ENCODE measurements around the gene PRMT7. TPM values are rescaled to one million over a fixed set of nuclear protein-coding genes. Genes with fewer than 3 reads are reported as not detected.
A peak's percentile ranks its signal among the peaks of the same experiment; 100 is the strongest.

The PRMT7 gene
- total RNA-seq, 4 donors from 2014 or later = 22.3 to 56.7 (median 35.8) TPM

DNA sequence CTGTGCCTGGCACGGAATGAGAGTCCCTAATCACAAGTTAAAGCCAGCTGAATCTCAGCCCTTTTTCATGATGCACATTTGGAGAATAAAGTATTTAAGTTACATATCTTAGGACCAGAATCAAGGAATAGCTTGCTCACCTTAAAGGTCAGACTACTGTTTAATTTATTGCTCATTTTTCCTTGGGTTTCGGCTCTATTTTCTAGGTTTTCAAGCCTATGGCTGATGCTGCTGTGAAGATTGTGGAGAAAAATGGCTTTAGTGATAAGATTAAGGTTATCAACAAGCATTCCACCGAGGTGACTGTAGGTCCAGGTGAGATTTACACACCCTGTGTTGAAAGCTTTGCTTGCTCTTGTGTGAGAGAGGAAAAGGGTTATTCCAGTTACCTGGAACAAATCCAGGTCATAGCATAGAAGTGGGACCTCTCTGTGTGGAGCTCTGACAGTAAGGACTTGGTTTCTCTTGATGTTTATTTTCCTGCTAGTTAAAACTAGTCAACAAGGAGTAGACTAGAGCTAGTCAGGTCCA is 18.1 kb downstream of the PRMT7 start:
- DNase-seq (ENCODE audit: low spot score) = no peak
- no peak for ATAC-seq (ENCODE audit: low FRiP score)
- TF ChIP-seq, protein P1, sequence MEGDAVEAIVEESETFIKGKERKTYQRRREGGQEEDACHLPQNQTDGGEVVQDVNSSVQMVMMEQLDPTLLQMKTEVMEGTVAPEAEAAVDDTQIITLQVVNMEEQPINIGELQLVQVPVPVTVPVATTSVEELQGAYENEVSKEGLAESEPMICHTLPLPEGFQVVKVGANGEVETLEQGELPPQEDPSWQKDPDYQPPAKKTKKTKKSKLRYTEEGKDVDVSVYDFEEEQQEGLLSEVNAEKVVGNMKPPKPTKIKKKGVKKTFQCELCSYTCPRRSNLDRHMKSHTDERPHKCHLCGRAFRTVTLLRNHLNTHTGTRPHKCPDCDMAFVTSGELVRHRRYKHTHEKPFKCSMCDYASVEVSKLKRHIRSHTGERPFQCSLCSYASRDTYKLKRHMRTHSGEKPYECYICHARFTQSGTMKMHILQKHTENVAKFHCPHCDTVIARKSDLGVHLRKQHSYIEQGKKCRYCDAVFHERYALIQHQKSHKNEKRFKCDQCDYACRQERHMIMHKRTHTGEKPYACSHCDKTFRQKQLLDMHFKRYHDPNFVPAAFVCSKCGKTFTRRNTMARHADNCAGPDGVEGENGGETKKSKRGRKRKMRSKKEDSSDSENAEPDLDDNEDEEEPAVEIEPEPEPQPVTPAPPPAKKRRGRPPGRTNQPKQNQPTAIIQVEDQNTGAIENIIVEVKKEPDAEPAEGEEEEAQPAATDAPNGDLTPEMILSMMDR (IDR thresholded peaks at IDR 0.05) = no peak

DNA sequence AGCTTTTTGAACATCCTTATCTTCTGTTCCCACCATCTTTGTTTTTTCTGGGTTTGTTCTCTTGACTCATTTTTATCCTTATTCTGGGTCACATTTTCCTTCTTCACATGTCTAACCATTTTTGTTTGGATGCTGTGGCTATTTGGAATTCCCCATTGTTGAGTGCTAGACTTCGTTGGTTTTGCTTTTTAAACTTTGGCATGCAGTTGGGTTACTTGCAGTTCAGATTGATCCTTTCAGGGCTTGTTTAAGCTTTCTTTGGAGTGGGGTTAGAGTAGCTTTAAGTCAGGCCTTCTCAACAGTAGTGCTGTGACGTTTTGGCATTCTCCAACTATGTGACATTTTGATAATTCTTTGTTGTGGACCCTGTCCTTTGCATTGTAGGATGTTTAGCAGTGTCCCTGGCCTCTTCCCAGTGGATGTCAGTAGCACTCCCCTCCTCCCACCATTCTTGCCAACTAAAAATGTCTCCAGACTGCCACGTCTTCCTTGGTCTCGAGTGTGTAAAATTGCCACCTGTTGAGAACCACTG is 21.1 kb downstream of the PRMT7 start:
- TF ChIP-seq, protein P1 (IDR thresholded peaks at IDR 0.05) = no peak
- ATAC-seq (ENCODE audit: low FRiP score) (no peak), DNase-seq (ENCODE audit: low spot score) (no peak)

DNA sequence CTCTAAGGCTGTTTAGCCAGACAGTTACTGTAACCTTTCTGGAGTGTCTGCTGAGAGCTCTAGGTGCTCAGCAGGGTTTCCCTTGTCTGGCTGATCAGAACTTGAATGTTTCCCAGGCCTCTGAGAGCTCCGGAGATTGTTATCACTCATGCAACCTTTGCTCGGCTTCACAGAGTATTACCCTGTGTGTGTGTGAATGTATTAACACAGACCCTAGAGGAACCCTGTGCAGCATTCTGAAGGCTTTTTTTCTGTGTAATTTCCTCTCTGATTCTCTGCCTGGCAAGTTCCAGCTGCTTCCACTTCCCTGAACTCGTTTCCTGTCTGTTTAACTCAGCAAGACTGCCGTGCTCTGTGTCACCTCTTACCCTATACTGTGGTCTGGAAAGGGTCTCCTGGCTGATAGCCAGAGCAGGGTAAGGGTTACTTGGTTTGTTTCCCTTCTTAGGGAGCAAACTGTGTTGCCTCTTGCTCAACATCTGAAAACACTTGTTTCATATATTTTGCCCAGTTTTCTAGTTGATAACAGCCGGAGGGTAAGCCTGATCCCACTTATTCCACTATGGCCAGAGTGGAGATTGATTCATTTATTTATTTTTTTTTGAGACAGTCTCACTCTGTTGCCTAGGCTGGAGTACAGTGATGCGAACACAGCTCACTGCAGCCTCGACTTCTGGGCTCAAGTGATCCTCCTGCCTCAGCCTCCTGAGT is 21.7 kb downstream of the PRMT7 start:
- TF ChIP-seq, protein P1 (IDR thresholded peaks at IDR 0.05) = no peak
- ATAC-seq (ENCODE audit: low FRiP score) (no peak), DNase-seq (ENCODE audit: low spot score) (no peak)

- no peak for DNase-seq (ENCODE audit: low spot score)
- TF ChIP-seq, protein P1 (IDR thresholded peaks at IDR 0.05) = no peak
- ATAC-seq (ENCODE audit: low FRiP score) = peak; percentile 72
These were observed 24.4 kb downstream of the PRMT7 start for GRCh38 chr16:68335175-68335574.

GRCh38 chr16:68338326-68339119 is 27.7 kb downstream of the PRMT7 start:
- DNase-seq (ENCODE audit: low spot score) (no peak), ATAC-seq (ENCODE audit: low FRiP score) (no peak)
- TF ChIP-seq, protein P1 (IDR thresholded peaks at IDR 0.05) = no peak

GRCh38 chr16:68339214-68339613 is 28.4 kb downstream of the PRMT7 start:
- ATAC-seq (ENCODE audit: low FRiP score) = no peak
- TF ChIP-seq, protein P1 (IDR thresholded peaks at IDR 0.05) = no peak
- DNase-seq (ENCODE audit: low spot score) = no peak
